ENCODE measurements around the gene HPCAL4. TPM values are rescaled to one million over a fixed set of nuclear protein-coding genes. Genes with fewer than 3 reads are reported as not detected.

Gene HPCAL4
- total RNA-seq, 1 experiment from 2014 or later, result 0.50 TPM

- peaks cover 21% of the 10 kb centered on the region for H3K4me1 Mint-ChIP-seq
- H3K9me3 Mint-ChIP-seq, result no peaks in the 10 kb centered on the region
- peaks cover 94% of the 10 kb centered on the region for H3K27me3 Mint-ChIP-seq (ENCODE audit: low read depth)
- CTCF ChIA-PET, result interaction anchor here (0.8 to 7.3 kb wide), 6 partner anchors 13 to 87 kb away, joined by 3 to 44 read pairs (median 9); no protein-coding TSS in a partner anchor
- no peak overlapping the region for H3K27ac Mint-ChIP-seq
- DNase-seq (ENCODE audit: low spot score) (no peak), ATAC-seq (no peak)
- POLR2A ChIA-PET, result interaction anchor here (1.9 kb wide), 1 partner anchor 13 kb away, joined by 6 read pairs; no protein-coding TSS in a partner anchor
- TF ChIP-seq ESRRA (CRISPR knock-in tag; IDR thresholded peaks at IDR 0.05; ENCODE audit: borderline replicate concordance) (no peak), ZNF416 (CRISPR knock-in tag; IDR thresholded peaks at IDR 0.05) (no peak)
- H3K36me3 Mint-ChIP-seq, result no peaks in the 10 kb centered on the region
- peak overlapping the region; percentile 65 for H3K4me3 Mint-ChIP-seq
Observed at GRCh38 chr1:39633422-39633821, 57.8 kb downstream of the HPCAL4 start.

GRCh38 chr1:39632682-39633417 is 58.4 kb downstream of the HPCAL4 start:
- TF ChIP-seq ZNF532 (CRISPR knock-in tag; IDR thresholded peaks at IDR 0.05; ENCODE audit: borderline replicate concordance), result no peak
- peak; percentile 54; the same call in 1 of the 2 replicates for TF ChIP-seq SP1 (CRISPR knock-in tag; conservative IDR thresholded peaks at IDR 0.05)
- no peak for TF ChIP-seq FOXP4 (CRISPR knock-in tag; IDR thresholded peaks at IDR 0.05)
- TF ChIP-seq IRF1 (CRISPR knock-in tag; IDR thresholded peaks at IDR 0.05), result no peak
- no peak for TF ChIP-seq ELF4 (CRISPR knock-in tag; IDR thresholded peaks at IDR 0.05; ENCODE audit: low read depth)
- no peak for TF ChIP-seq JAZF1 (CRISPR knock-in tag; IDR thresholded peaks at IDR 0.05)
- TF ChIP-seq USF2 (CRISPR knock-in tag; IDR thresholded peaks at IDR 0.05), result no peak
- peak; percentile 71 for TF ChIP-seq ZNF423 (CRISPR knock-in tag; IDR thresholded peaks at IDR 0.05)
- TF ChIP-seq FOXP1 (CRISPR knock-in tag; IDR thresholded peaks at IDR 0.05; ENCODE audit: borderline replicate concordance), result peak; percentile 33; the same call in 1 of the 2 replicates
- TF ChIP-seq FOXJ3 (CRISPR knock-in tag; IDR thresholded peaks at IDR 0.05; ENCODE audit: borderline replicate concordance), result no peak
- Mint-ChIP-seq H3K36me3 (no peaks in the 10 kb centered on the region), H3K4me1 (peaks cover 21% of the 10 kb centered on the region), H3K9me3 (no peaks in the 10 kb centered on the region), H3K4me3 (peak overlapping the region; percentile 65), H3K27me3 (ENCODE audit: low read depth) (peaks cover 89% of the 10 kb centered on the region), H3K27ac (no peak overlapping the region)
- ChIA-PET POLR2A (interaction anchor here (1.9 kb wide), 1 partner anchor 14 kb away, joined by 6 read pairs; no protein-coding TSS in a partner anchor), CTCF (interaction anchor here (0.7 to 7.3 kb wide), 6 partner anchors 14 to 27 kb away, joined by 3 to 44 read pairs (median 9); no protein-coding TSS in a partner anchor)
- DNase-seq (ENCODE audit: low spot score) (peak; percentile 79), ATAC-seq (peak; percentile 89)

GRCh38 chr1:39632323-39632681 is 58.9 kb downstream of the HPCAL4 start:
- peaks cover 21% of the 10 kb centered on the region for H3K4me1 Mint-ChIP-seq
- H3K36me3 Mint-ChIP-seq, result no peaks in the 10 kb centered on the region
- H3K9me3 Mint-ChIP-seq, result no peaks in the 10 kb centered on the region
- CTCF ChIA-PET, result interaction anchor here (0.7 to 7.3 kb wide), 4 partner anchors 14 to 26 kb away, joined by 3 to 44 read pairs (median 26); no protein-coding TSS in a partner anchor
- ATAC-seq (no peak), DNase-seq (ENCODE audit: low spot score) (no peak)
- no peak overlapping the region for H3K27ac Mint-ChIP-seq
- H3K4me3 Mint-ChIP-seq, result no peak overlapping the region
- peaks cover 85% of the 10 kb centered on the region for H3K27me3 Mint-ChIP-seq (ENCODE audit: low read depth)
- POLR2A ChIA-PET, result no interaction called here
- no peak for TF ChIP-seq AR (CRISPR knock-in tag; IDR thresholded peaks at IDR 0.05)
- TF ChIP-seq TEAD1 (CRISPR knock-in tag; IDR thresholded peaks at IDR 0.05), result no peak
- no peak for TF ChIP-seq E2F5 (CRISPR knock-in tag; IDR thresholded peaks at IDR 0.05)
- no peak for TF ChIP-seq ZNF671 (CRISPR knock-in tag; IDR thresholded peaks at IDR 0.05)
- no peak for TF ChIP-seq USF1 (CRISPR knock-in tag; IDR thresholded peaks at IDR 0.05)
